Measurements from ENCODE around the gene HDAC4. TPM values are rescaled to one million over a fixed set of nuclear protein-coding genes. Genes with fewer than 3 reads are reported as not detected.

Gene HDAC4
- polyA plus RNA-seq, 1 donor (not counting 4 experiments of a cell fraction or from before 2014, with no cell fraction given): 2.9 TPM

DNA sequence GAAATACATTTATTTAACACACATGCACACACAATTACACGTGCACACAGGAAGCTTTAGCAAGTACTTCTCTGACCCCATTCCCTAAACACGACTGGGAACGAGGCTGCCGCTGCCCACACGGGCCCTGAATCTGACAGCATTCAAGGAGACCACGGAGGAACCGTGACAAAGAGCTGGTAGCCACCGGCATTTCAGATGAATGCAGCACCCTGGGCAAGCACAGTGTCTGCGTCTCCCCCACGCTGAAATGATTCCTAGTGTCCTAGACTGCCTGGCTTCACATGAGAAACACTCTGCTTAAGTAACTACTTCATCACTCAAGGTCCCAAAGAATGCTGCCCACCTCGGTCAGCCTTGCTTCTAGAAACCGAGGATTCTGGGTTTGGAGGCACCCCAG, 95.0 kb downstream of the HDAC4 start:
- peaks cover 10% of the 10 kb centered on the region for H3K4me1 ChIP-seq (ENCODE audit: control insufficient read depth, extremely low read depth, insufficient read depth, low read length)
- no peak overlapping the region for H3K4me2 ChIP-seq (ENCODE audit: control insufficient read depth, extremely low read depth, insufficient read depth, low read depth, low read length)
- DNase-seq (ENCODE audit: low read depth, low spot score) (no peak), FAIRE-seq (no peak)
- peaks cover 0 to 2% of the 10 kb centered on the region in 2 experiments for H3K36me3 ChIP-seq (ENCODE audit: control insufficient read depth in 2 of 2, extremely low read depth in 1 of 2, insufficient read depth in 2 of 2, low read length in 2 of 2)
- H3K4me3 ChIP-seq (ENCODE audit: control insufficient read depth in 2 of 3, extremely low read depth in 1 of 3, insufficient read depth in 2 of 3, low read depth in 1 of 3, low read length in 3 of 3): no peak overlapping the region
- no peaks in the 10 kb centered on the region for H3K9me3 ChIP-seq (ENCODE audit: control insufficient read depth, low read depth, low read length)
- no peaks in the 10 kb centered on the region for H4K20me1 ChIP-seq (ENCODE audit: control insufficient read depth, extremely low read depth, insufficient read depth, low read length)
- H3K9ac ChIP-seq (ENCODE audit: control insufficient read depth, extremely low read depth, insufficient read depth, low read length): no peak overlapping the region
- H3K27ac ChIP-seq (ENCODE audit: control insufficient read depth, insufficient read depth, low read length): no peak overlapping the region
- H2AFZ ChIP-seq (ENCODE audit: control insufficient read depth, low read length): no peak overlapping the region
- dilution Hi-C loops (cut with MboI; ENCODE audit: extremely low pct_ligation_motif_present, low sequenced_read_pairs): no loop called here
- no peak for TF ChIP-seq EZH2 (IDR thresholded peaks at IDR 0.05; ENCODE audit: low read length)
- TF ChIP-seq, protein P1, sequence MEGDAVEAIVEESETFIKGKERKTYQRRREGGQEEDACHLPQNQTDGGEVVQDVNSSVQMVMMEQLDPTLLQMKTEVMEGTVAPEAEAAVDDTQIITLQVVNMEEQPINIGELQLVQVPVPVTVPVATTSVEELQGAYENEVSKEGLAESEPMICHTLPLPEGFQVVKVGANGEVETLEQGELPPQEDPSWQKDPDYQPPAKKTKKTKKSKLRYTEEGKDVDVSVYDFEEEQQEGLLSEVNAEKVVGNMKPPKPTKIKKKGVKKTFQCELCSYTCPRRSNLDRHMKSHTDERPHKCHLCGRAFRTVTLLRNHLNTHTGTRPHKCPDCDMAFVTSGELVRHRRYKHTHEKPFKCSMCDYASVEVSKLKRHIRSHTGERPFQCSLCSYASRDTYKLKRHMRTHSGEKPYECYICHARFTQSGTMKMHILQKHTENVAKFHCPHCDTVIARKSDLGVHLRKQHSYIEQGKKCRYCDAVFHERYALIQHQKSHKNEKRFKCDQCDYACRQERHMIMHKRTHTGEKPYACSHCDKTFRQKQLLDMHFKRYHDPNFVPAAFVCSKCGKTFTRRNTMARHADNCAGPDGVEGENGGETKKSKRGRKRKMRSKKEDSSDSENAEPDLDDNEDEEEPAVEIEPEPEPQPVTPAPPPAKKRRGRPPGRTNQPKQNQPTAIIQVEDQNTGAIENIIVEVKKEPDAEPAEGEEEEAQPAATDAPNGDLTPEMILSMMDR (optimal IDR thresholded peaks at IDR 0.05 in 1 of 3, IDR thresholded peaks at IDR 0.05 in 1 of 3, conservative IDR thresholded peaks at IDR 0.05 in 1 of 3; ENCODE audit: extremely low read depth in 1 of 3, insufficient read depth in 2 of 3, low read length in 3 of 3): no peak
- no peaks in the 10 kb centered on the region for H3K27me3 ChIP-seq (ENCODE audit: control insufficient read depth, extremely low read depth, insufficient read depth, low read length)
- H3K79me2 ChIP-seq (ENCODE audit: control insufficient read depth, insufficient read depth, low read length): no peaks in the 10 kb centered on the region
- no peaks in the 10 kb centered on the region for H3K9me1 ChIP-seq (ENCODE audit: control insufficient read depth, extremely low read depth, insufficient read depth, low read length)

- DNase-seq (ENCODE audit: low read depth, low spot score) (no peak), FAIRE-seq (no peak)
- Histone ChIP-seq H3K4me3 (ENCODE audit: control insufficient read depth in 2 of 3, extremely low read depth in 1 of 3, insufficient read depth in 2 of 3, low read depth in 1 of 3, low read length in 3 of 3) (no peak overlapping the region), H3K9me3 (ENCODE audit: control insufficient read depth, low read depth, low read length) (no peaks in the 10 kb centered on the region), H2AFZ (ENCODE audit: control insufficient read depth, low read length) (no peak overlapping the region), H3K36me3 (ENCODE audit: control insufficient read depth in 2 of 2, extremely low read depth in 1 of 2, insufficient read depth in 2 of 2, low read length in 2 of 2) (peaks cover 0 to 2% of the 10 kb centered on the region in 2 experiments), H3K4me1 (ENCODE audit: control insufficient read depth, extremely low read depth, insufficient read depth, low read length) (peaks cover 10% of the 10 kb centered on the region), H3K9me1 (ENCODE audit: control insufficient read depth, extremely low read depth, insufficient read depth, low read length) (no peaks in the 10 kb centered on the region), H3K79me2 (ENCODE audit: control insufficient read depth, insufficient read depth, low read length) (no peaks in the 10 kb centered on the region), H3K27me3 (ENCODE audit: control insufficient read depth, extremely low read depth, insufficient read depth, low read length) (no peaks in the 10 kb centered on the region), H3K27ac (ENCODE audit: control insufficient read depth, insufficient read depth, low read length) (no peak overlapping the region), H3K9ac (ENCODE audit: control insufficient read depth, extremely low read depth, insufficient read depth, low read length) (no peak overlapping the region), H3K4me2 (ENCODE audit: control insufficient read depth, extremely low read depth, insufficient read depth, low read depth, low read length) (no peak overlapping the region), H4K20me1 (ENCODE audit: control insufficient read depth, extremely low read depth, insufficient read depth, low read length) (no peaks in the 10 kb centered on the region)
- TF ChIP-seq, protein P1 (optimal IDR thresholded peaks at IDR 0.05 in 1 of 3, IDR thresholded peaks at IDR 0.05 in 1 of 3, conservative IDR thresholded peaks at IDR 0.05 in 1 of 3; ENCODE audit: extremely low read depth in 1 of 3, insufficient read depth in 2 of 3, low read length in 3 of 3): no peak
- TF ChIP-seq EZH2 (IDR thresholded peaks at IDR 0.05; ENCODE audit: low read length): no peak
- dilution Hi-C loops (cut with MboI; ENCODE audit: extremely low pct_ligation_motif_present, low sequenced_read_pairs): no loop called here
Observed at GRCh38 chr2:239305222-239305575, 95.6 kb downstream of the HDAC4 start.
